ENCODE results near the gene CRABP1. TPM values are rescaled to one million over a fixed set of nuclear protein-coding genes. Genes with fewer than 3 reads are reported as not detected.

Gene CRABP1
- total RNA-seq, 2 experiments from 2014 or later: not detected

DNA sequence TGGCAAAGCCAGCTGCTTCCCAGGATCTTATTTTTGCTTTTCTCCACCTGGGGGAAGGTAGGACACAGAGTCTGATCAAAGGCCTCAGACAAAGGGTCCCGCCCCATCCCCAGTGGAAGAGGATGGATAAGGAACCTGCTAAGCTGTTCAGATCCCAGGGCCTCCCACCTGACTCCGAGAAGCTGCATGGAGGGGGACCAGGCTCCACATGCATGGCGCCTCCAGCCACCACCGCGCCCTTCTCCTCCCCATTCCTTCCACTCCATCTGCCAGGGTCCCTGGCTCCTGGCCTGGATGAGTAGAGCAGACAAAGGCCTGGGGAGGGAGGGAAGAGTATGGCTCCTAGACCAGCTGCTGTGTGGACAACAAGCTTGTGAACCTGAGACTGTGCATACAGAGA, 20.0 kb upstream of the CRABP1 start:
- Histone ChIP-seq H3K4me1 (ENCODE audit: insufficient read depth, low read length, poor library complexity, severe bottlenecking) (no peaks in the 10 kb centered on the region), H3K9me3 (ENCODE audit: low read length) (no peaks in the 10 kb centered on the region), H3K79me2 (ENCODE audit: insufficient read depth, low read depth, low read length) (no peaks in the 10 kb centered on the region), H3K9me2 (ENCODE audit: insufficient read depth, low read length) (no peaks in the 10 kb centered on the region), H3K4me3 (ENCODE audit: low read depth, low read length, poor library complexity, severe bottlenecking) (no peak overlapping the region), H2AFZ (ENCODE audit: low read length) (no peak overlapping the region), H3K27ac (ENCODE audit: low read depth, low read length, poor library complexity, severe bottlenecking) (no peak overlapping the region), H3K4me2 (ENCODE audit: low read length) (no peak overlapping the region), H3K36me3 (ENCODE audit: insufficient read depth, low read length) (no peaks in the 10 kb centered on the region), H4K20me1 (ENCODE audit: insufficient read depth, low read length) (no peaks in the 10 kb centered on the region)
- no TSS peak for BruUV-seq (replicated peaks)
- DNase-seq (ENCODE audit: low spot score): no peak
- intact Hi-C loops (cut with micrococcal nuclease; ENCODE audit: unreplicated experiment): no loop called here
- ChIA-PET CTCF (ENCODE audit: unreplicated experiment) (no interaction called here), POLR2A (interaction anchor here (0.8 kb wide), 1 partner anchor 16 kb away, joined by 3 read pairs; no protein-coding TSS in a partner anchor)
- TF ChIP-seq, protein P1, sequence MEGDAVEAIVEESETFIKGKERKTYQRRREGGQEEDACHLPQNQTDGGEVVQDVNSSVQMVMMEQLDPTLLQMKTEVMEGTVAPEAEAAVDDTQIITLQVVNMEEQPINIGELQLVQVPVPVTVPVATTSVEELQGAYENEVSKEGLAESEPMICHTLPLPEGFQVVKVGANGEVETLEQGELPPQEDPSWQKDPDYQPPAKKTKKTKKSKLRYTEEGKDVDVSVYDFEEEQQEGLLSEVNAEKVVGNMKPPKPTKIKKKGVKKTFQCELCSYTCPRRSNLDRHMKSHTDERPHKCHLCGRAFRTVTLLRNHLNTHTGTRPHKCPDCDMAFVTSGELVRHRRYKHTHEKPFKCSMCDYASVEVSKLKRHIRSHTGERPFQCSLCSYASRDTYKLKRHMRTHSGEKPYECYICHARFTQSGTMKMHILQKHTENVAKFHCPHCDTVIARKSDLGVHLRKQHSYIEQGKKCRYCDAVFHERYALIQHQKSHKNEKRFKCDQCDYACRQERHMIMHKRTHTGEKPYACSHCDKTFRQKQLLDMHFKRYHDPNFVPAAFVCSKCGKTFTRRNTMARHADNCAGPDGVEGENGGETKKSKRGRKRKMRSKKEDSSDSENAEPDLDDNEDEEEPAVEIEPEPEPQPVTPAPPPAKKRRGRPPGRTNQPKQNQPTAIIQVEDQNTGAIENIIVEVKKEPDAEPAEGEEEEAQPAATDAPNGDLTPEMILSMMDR (conservative IDR thresholded peaks at IDR 0.05; ENCODE audit: low read length): no peak
- no peak for TF ChIP-seq EZH2phosphoT487 (IDR thresholded peaks at IDR 0.05; ENCODE audit: borderline replicate concordance, low read depth, low read length)

DNA sequence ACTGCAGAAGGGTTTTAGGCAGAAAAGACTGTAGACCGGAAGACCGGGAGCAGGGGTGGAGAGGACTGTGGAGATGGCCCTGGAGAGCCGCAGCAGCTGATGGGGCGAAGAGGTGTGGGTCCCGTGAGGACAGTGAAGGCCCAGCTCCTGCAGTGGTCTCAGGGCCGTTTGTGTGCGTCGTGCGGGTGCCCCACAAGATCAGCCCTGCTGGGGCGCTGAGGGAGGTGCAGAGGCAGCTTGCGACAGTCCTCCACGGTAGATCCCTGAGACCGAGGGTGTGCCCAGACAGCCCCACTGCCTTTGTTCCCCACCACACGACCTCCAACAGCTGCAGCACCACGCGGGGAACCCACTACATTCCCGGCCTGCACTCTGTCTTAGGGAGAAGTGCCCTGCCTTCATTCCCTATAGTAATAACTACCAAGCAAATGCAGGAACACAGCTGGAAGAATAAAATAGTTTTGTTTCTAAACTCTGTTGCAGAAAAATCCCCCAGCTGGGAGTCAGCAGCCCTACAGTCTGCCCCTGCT, 19.0 kb upstream of the CRABP1 start:
- DNase-seq (ENCODE audit: low spot score): no peak
- Histone ChIP-seq H3K36me3 (ENCODE audit: insufficient read depth, low read length) (no peaks in the 10 kb centered on the region), H3K4me2 (ENCODE audit: low read length) (no peak overlapping the region), H3K9me3 (ENCODE audit: low read length) (no peaks in the 10 kb centered on the region), H4K20me1 (ENCODE audit: insufficient read depth, low read length) (no peaks in the 10 kb centered on the region), H3K27ac (ENCODE audit: low read depth, low read length, poor library complexity, severe bottlenecking) (no peak overlapping the region), H2AFZ (ENCODE audit: low read length) (no peak overlapping the region), H3K4me1 (ENCODE audit: insufficient read depth, low read length, poor library complexity, severe bottlenecking) (no peaks in the 10 kb centered on the region), H3K79me2 (ENCODE audit: insufficient read depth, low read depth, low read length) (no peaks in the 10 kb centered on the region), H3K4me3 (ENCODE audit: low read depth, low read length, poor library complexity, severe bottlenecking) (no peak overlapping the region), H3K9me2 (ENCODE audit: insufficient read depth, low read length) (no peaks in the 10 kb centered on the region)
- ChIA-PET CTCF (ENCODE audit: unreplicated experiment) (no interaction called here), POLR2A (interaction anchor here (0.5 to 0.8 kb wide), 2 partner anchors 16 to 81 kb away, joined by 3 read pairs; no protein-coding TSS in a partner anchor)
- TF ChIP-seq EZH2phosphoT487 (IDR thresholded peaks at IDR 0.05; ENCODE audit: borderline replicate concordance, low read depth, low read length): no peak
- TF ChIP-seq, protein P1 (conservative IDR thresholded peaks at IDR 0.05; ENCODE audit: low read length): no peak
- BruUV-seq (replicated peaks): no TSS peak
- intact Hi-C loops (cut with micrococcal nuclease; ENCODE audit: unreplicated experiment): no loop called here

DNA sequence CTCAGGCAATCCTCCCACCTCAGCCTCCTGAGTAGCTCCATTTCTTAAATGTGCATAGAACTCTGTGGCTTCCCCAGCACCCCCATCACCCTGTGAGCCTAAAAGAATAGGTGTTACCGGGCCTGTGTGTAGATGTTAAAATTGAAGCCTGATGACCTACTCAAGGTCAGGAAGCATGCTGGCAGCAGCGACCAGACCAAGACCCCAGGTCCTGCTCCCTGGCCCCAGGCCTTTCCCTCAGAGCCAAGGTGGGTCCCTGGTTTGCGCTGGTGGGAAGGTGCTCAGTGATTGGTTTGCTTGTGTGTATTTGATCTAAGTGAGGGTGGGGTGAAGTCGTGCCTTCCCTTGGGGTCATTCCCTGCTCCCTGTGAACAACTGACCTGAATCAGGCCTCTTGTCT, 18.4 kb upstream of the CRABP1 start:
- CTCF ChIA-PET (ENCODE audit: unreplicated experiment): no interaction called here

More for the DNA sequence above, 18.4 kb upstream of the CRABP1 start:
- POLR2A ChIA-PET: no interaction called here
- Histone ChIP-seq H3K27ac (ENCODE audit: low read depth, low read length, poor library complexity, severe bottlenecking) (no peak overlapping the region), H3K9me3 (ENCODE audit: low read length) (no peaks in the 10 kb centered on the region), H4K20me1 (ENCODE audit: insufficient read depth, low read length) (no peaks in the 10 kb centered on the region), H3K4me1 (ENCODE audit: insufficient read depth, low read length, poor library complexity, severe bottlenecking) (no peaks in the 10 kb centered on the region), H3K4me3 (ENCODE audit: low read depth, low read length, poor library complexity, severe bottlenecking) (no peak overlapping the region), H3K4me2 (ENCODE audit: low read length) (no peak overlapping the region), H2AFZ (ENCODE audit: low read length) (no peak overlapping the region), H3K36me3 (ENCODE audit: insufficient read depth, low read length) (no peaks in the 10 kb centered on the region), H3K9me2 (ENCODE audit: insufficient read depth, low read length) (no peaks in the 10 kb centered on the region), H3K79me2 (ENCODE audit: insufficient read depth, low read depth, low read length) (no peaks in the 10 kb centered on the region)
- intact Hi-C loops (cut with micrococcal nuclease; ENCODE audit: unreplicated experiment): no loop called here
- no TSS peak for BruUV-seq (replicated peaks)
- TF ChIP-seq, protein P1 (conservative IDR thresholded peaks at IDR 0.05; ENCODE audit: low read length): no peak
- no peak for TF ChIP-seq EZH2phosphoT487 (IDR thresholded peaks at IDR 0.05; ENCODE audit: borderline replicate concordance, low read depth, low read length)
- no peak for DNase-seq (ENCODE audit: low spot score)

All from OCI-LY7 (cell line).